LNCAP (cell line): ENCODE measurements around the gene ARFIP1.

Experiments
- TF ChIP-seq, protein P1 (sequence below): fragments of 450-650 bp; IDR thresholded peaks from 2 replicates; pipeline ENCODE4 v1.5.1; 2017; ENCODE audit warnings: mild to moderate bottlenecking

The ARFIP1 gene

DNA sequence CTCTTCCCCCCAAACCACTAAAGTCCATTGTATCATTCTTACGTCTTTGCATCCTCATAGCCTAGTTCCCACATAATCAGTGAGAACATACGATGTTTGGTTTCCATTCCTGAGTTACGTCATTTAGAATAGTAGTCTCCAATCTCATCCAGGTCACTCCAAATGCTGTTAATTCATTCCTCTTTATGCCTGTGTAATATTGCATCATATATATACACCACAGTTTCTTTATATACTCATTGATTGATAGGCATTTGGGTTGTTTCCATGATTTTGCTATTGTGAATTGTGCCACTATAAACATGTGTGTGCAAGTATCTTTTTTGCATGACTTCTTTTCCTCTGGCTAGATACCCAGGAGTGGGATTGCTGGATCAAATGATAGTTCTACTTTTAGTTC lies 57.2 kb downstream of the ARFIP1 start:
- TF ChIP-seq, protein P1, sequence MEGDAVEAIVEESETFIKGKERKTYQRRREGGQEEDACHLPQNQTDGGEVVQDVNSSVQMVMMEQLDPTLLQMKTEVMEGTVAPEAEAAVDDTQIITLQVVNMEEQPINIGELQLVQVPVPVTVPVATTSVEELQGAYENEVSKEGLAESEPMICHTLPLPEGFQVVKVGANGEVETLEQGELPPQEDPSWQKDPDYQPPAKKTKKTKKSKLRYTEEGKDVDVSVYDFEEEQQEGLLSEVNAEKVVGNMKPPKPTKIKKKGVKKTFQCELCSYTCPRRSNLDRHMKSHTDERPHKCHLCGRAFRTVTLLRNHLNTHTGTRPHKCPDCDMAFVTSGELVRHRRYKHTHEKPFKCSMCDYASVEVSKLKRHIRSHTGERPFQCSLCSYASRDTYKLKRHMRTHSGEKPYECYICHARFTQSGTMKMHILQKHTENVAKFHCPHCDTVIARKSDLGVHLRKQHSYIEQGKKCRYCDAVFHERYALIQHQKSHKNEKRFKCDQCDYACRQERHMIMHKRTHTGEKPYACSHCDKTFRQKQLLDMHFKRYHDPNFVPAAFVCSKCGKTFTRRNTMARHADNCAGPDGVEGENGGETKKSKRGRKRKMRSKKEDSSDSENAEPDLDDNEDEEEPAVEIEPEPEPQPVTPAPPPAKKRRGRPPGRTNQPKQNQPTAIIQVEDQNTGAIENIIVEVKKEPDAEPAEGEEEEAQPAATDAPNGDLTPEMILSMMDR: no peak

- TF ChIP-seq, protein P1: no peak
Measured at GRCh38 chr4:152843481-152844090, 63.8 kb downstream of the ARFIP1 start.

- TF ChIP-seq, protein P1: no peak
Measured at GRCh38 chr4:152847376-152847775, 67.6 kb downstream of the ARFIP1 start.

- TF ChIP-seq, protein P1: no peak
Measured at GRCh38 chr4:152848508-152848907, 68.8 kb downstream of the ARFIP1 start.

DNA sequence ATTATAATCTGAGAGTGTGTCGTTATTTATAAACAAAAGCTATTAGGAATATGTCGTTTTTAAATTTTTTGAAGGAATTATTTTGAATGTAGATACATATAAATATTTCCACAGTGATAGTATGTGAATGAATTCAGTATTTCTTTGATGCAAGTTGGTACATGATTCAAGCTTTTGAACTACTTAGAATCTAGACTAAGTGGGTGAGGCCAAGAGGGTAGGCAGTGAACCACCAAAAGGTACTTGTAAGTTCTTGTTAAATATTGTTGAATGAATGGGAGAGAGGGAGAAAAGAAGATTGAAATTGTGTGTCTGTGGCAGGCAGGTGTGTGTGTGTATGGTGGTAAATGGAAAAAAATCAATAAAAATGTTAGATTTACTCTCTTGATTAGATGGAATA lies 69.6 kb downstream of the ARFIP1 start:
- TF ChIP-seq, protein P1: no peak

DNA sequence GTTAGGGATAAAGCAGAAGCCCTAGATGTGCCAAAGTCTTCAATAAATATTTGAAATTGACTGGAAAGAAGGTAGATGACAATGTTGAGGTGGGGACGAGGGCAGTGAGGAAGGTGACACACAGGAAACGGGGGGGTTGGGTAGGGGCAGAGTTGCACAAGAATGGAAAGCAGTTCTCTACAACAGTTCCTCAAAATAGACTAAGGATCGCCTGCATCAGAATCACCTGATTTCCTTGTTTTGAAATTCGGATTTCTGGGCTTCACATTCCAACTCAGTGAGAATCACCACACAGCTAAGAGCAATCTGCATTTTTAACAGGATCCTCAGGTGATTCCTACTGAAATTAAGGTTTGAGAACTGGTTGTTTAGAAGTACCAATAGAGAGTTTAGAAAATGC lies 70.6 kb downstream of the ARFIP1 start:
- TF ChIP-seq, protein P1: no peak

DNA sequence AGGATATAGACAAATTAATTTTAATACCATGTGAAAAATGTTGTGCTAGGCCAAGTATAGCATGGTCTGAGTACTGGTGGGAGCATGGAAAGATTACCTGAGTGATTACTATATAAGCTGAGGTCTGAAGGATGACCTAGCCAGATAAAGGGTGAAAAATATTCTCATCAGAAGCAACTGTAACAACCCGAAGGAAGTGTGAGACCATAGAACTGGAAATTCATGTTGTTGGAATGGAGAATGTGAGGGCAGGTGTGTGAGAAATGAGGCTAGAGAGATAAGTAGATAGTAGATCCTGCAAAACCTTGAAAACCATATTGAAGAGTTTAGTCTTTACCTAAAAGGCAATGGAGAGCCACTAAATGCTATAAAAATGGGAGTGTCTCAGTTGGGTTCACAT lies 71.5 kb downstream of the ARFIP1 start:
- TF ChIP-seq, protein P1: no peak

- TF ChIP-seq, protein P1: no peak
Measured at GRCh38 chr4:152853293-152853692, 73.5 kb downstream of the ARFIP1 start.
